ENCODE measurements around the gene MUCL1. TPM values are rescaled to one million over a fixed set of nuclear protein-coding genes. Genes with fewer than 3 reads are reported as not detected.

MUCL1 gene
- total RNA-seq, 4 donors from 2014 or later: not detected

DNA sequence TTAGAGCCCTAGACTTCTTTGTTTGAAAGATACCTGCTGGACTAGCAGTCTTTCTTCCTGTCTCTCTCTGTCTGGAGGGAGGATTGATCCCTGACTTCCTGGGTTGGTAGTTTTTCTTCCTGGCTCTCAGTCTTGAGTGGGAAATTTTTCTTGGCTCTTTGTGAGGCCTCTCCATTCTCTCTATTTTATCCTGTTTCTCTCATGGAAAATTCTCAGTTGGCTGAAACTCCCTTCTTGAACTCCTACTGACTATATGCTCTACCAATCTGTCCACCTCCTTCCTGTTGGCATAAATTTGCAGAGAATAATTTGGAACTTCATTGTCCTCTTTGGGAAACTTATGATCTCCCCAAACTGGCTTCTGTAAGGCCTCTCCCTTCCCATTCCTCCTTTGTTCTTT lies 24.1 kb upstream of the MUCL1 start:
- DNase-seq (no peak), ATAC-seq (no peak)
- no peak for TF ChIP-seq POLR2A (IDR thresholded peaks at IDR 0.05)
- TF ChIP-seq, protein P1, sequence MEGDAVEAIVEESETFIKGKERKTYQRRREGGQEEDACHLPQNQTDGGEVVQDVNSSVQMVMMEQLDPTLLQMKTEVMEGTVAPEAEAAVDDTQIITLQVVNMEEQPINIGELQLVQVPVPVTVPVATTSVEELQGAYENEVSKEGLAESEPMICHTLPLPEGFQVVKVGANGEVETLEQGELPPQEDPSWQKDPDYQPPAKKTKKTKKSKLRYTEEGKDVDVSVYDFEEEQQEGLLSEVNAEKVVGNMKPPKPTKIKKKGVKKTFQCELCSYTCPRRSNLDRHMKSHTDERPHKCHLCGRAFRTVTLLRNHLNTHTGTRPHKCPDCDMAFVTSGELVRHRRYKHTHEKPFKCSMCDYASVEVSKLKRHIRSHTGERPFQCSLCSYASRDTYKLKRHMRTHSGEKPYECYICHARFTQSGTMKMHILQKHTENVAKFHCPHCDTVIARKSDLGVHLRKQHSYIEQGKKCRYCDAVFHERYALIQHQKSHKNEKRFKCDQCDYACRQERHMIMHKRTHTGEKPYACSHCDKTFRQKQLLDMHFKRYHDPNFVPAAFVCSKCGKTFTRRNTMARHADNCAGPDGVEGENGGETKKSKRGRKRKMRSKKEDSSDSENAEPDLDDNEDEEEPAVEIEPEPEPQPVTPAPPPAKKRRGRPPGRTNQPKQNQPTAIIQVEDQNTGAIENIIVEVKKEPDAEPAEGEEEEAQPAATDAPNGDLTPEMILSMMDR (IDR thresholded peaks at IDR 0.05 in 4 of 5, conservative IDR thresholded peaks at IDR 0.05 in 1 of 5): no peak
- Histone ChIP-seq H3K27ac (no peak overlapping the region), H3K27me3 (no peaks in the 10 kb centered on the region), H3K4me3 (no peak overlapping the region), H3K9me3 (no peaks in the 10 kb centered on the region), H3K4me1 (no peaks in the 10 kb centered on the region), H3K36me3 (no peaks in the 10 kb centered on the region)
- intact Hi-C loops (cut with DNase I; ENCODE audit: low total_unique reads): no loop called here
- in situ Hi-C loops (cut with MboI; ENCODE audit: low sequenced_read_pairs in 4 of 4): loop anchor here in 1 of 4 donors (25.0 kb wide), 1 partner anchor 93 kb away; no protein-coding TSS in a partner anchor

DNA sequence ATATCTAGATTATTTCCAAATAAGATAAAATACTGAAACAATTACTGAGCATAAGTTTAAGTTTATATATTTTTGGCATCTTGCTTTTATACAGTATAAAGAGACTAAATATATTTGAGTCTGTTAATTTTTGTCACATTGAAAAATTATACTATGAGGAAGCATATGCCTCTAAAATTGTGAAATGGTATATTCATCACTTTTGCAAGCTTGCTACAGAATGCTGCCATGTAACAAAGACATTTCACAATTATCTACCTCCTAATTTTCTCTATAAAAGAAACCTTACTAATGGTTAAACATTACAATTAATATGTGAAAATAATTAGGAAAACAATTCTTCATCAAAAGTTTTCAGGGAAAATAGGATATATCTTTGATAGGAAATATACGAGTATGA lies 22.7 kb upstream of the MUCL1 start:
- Histone ChIP-seq H3K27me3 (no peaks in the 10 kb centered on the region), H3K36me3 (no peaks in the 10 kb centered on the region), H3K9me3 (no peaks in the 10 kb centered on the region), H3K4me1 (no peaks in the 10 kb centered on the region), H3K4me3 (no peak overlapping the region), H3K27ac (no peak overlapping the region)
- TF ChIP-seq, protein P1 (IDR thresholded peaks at IDR 0.05 in 4 of 5, conservative IDR thresholded peaks at IDR 0.05 in 1 of 5): no peak
- TF ChIP-seq POLR2A (IDR thresholded peaks at IDR 0.05): no peak
- DNase-seq: no peak
- no peak for ATAC-seq
- intact Hi-C loops (cut with DNase I; ENCODE audit: low total_unique reads) (no loop called here), in situ Hi-C loops (cut with MboI; ENCODE audit: low sequenced_read_pairs in 4 of 4) (loop anchor here in 1 of 4 donors (25.0 kb wide), 1 partner anchor 94 kb away; no protein-coding TSS in a partner anchor)

DNA sequence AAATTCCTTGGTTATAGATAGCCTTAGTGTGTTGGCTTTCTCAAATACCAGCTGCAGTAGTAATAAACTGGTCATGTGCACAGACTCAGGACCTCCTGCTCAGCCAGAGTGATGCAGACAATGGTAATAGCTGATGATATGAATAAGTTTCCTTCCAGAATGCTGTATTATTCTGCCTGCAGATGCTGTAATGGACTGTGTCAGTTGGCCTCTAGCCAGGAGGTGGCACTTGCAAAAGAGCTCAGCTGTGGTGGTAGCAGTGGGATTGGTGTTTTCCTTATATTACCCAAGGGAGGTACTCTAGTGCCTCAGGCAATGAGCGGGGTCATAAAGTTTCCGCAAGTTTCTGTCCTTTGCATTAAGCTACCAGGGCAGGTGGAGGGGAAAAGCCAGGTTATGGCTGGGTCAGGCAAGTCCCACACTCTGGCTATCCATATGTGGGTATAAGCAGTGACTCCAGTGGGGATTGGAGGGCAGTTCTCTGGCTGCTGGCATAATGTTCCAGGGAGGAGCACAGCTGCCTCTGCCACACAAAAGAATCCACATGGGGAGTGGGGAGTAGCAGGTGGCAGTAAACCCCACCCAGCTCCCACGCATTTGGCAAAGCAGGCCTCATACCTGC lies 14.0 kb upstream of the MUCL1 start:
- intact Hi-C loops (cut with DNase I; ENCODE audit: low total_unique reads) (no loop called here), in situ Hi-C loops (cut with MboI; ENCODE audit: low sequenced_read_pairs in 4 of 4) (loop anchor here in 1 of 4 donors (25.0 kb wide), 1 partner anchor 103 kb away; no protein-coding TSS in a partner anchor)
- TF ChIP-seq, protein P1 (IDR thresholded peaks at IDR 0.05 in 4 of 5, conservative IDR thresholded peaks at IDR 0.05 in 1 of 5): no peak
- TF ChIP-seq POLR2A (IDR thresholded peaks at IDR 0.05): no peak
- H3K9me3 ChIP-seq: no peaks in the 10 kb centered on the region
- no peak for ATAC-seq
- DNase-seq: no peak
- no peaks in the 10 kb centered on the region for H3K36me3 ChIP-seq
- H3K27ac ChIP-seq: no peak overlapping the region
- no peak overlapping the region for H3K4me3 ChIP-seq
- no peaks in the 10 kb centered on the region for H3K4me1 ChIP-seq
- no peaks in the 10 kb centered on the region for H3K27me3 ChIP-seq

DNA sequence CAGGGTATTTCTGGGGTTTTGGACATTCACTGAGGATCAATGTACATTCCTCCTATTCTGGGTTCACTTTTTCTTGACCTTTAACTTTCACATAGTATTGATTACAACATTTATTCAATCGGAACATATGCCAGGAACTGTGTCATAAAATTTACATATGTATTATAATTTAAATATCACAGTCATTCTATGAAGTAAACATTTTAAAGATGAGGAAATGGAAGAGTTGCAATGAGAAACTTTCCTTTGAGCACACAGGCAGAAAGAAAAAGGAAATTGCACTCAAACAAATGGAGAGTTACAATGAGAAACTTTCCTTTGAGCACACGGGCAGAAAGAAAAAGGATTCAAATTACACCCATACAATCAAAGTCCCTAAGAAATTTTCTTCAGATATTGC lies 3.1 kb downstream of the MUCL1 start:
- in situ Hi-C loops (cut with MboI; ENCODE audit: low sequenced_read_pairs in 4 of 4): no loop called here
- no peak overlapping the region for H3K27ac ChIP-seq
- DNase-seq (no peak), ATAC-seq (no peak)
- H3K36me3 ChIP-seq: no peaks in the 10 kb centered on the region
- no peaks in the 10 kb centered on the region for H3K27me3 ChIP-seq
- no peak overlapping the region for H3K4me3 ChIP-seq
- intact Hi-C loops (cut with DNase I; ENCODE audit: low total_unique reads): no loop called here
- TF ChIP-seq POLR2A (IDR thresholded peaks at IDR 0.05): no peak
- TF ChIP-seq, protein P1 (IDR thresholded peaks at IDR 0.05 in 4 of 5, conservative IDR thresholded peaks at IDR 0.05 in 1 of 5): no peak
- H3K9me3 ChIP-seq: no peaks in the 10 kb centered on the region
- no peaks in the 10 kb centered on the region for H3K4me1 ChIP-seq

DNA sequence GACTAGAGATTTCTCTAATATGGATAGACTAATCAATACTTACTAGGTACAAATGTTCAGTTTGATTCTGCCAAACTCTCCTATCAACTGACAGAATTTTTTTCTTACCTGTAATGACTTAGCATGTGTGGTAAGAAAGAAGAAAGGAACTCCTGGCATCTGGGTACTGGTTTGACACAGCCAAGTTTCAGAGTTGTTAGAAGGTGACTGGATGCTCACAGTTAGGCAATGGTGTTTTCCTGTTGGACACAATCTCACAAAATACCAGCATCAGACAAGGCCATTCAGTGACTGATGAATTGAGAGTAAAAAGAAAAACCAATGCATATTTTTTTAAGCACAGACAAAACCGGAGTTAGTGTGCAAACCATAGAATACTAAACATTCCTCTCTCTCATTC lies 4.2 kb downstream of the MUCL1 start:
- no peak for TF ChIP-seq POLR2A (IDR thresholded peaks at IDR 0.05)
- TF ChIP-seq, protein P1 (IDR thresholded peaks at IDR 0.05 in 4 of 5, conservative IDR thresholded peaks at IDR 0.05 in 1 of 5): no peak
- H3K4me3 ChIP-seq: no peak overlapping the region
- no peaks in the 10 kb centered on the region for H3K36me3 ChIP-seq
- ATAC-seq: no peak
- DNase-seq: no peak
- no peak overlapping the region for H3K27ac ChIP-seq
- no peaks in the 10 kb centered on the region for H3K4me1 ChIP-seq
- in situ Hi-C loops (cut with MboI; ENCODE audit: low sequenced_read_pairs in 4 of 4): no loop called here
- no peaks in the 10 kb centered on the region for H3K27me3 ChIP-seq
- intact Hi-C loops (cut with DNase I; ENCODE audit: low total_unique reads): no loop called here
- no peaks in the 10 kb centered on the region for H3K9me3 ChIP-seq

Measured in gastrocnemius medialis (tissue), 4 donors.